Body of pancreas (tissue), 4 donors: Measurements from ENCODE around the gene PAM16.

ENCODE experiments used
- CTCF ChIP-seq, 7 experiments: fragments of 450-650 bp in 4 of 7; fragments of 200-600 bp in 3 of 7; sonication (generic) in 3 of 7; IDR thresholded peaks; one replicate each; pipeline ENCODE4 v1.5.1; 2016 to 2019; ENCODE audit warnings: antibody characterized with exemption in 7 of 7
- POLR2A ChIP-seq, 3 donors: fragments of 450-650 bp; IDR thresholded peaks; one replicate each; pipeline ENCODE4 v1.6.1; 2016; ENCODE audit warnings: antibody characterized with exemption in 3 of 3, mild to moderate bottlenecking in 2 of 3

DNA sequence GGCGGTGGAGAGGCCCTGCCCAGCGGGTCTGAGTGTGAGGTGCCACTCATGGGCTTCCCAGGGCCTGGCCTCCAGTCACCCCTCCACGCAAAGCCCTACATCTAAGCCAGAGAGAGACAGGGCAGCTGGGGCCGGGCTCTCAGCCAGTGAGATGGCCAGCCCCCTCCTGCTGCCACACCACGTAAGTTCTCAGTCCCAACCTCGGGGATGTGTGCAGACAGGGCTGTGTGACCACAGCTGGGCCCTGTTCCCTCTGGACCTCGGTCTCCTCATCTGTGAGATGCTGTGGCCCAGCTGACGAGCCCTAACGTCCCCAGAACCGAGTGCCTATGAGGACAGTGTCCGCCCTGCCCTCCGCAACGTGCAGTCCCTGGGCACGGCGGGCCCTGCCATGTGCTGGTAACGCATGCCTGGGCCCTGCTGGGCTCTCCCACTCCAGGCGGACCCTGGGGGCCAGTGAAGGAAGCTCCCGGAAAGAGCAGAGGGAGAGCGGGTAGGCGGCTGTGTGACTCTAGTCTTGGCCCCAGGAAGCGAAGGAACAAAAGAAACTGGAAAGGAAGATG is 31.8 kb upstream of the PAM16 start:
- no peak for TF ChIP-seq CTCF (IDR thresholded peaks at IDR 0.05)
- no peak for TF ChIP-seq POLR2A (IDR thresholded peaks at IDR 0.05)
